IPS-NIHi7 (cell line): Measurements from ENCODE around the gene UPB1.
"Not testable (repeated sequence)": the region's sequence is repeated elsewhere in the genome, so short reads cannot be mapped to it uniquely, and the experiment has no call there.

Source experiments
- DNase-seq: peaks from one replicate; pipeline ENCODE4 v3.0.0; 2012; ENCODE audit warnings: mixed read lengths; ENCODE audit errors: extremely low spot score

The UPB1 gene

GRCh38 chr22:24481641-24482040 is 13.5 kb upstream of the UPB1 start:
- no peak for DNase-seq

GRCh38 chr22:24482575-24482974 is 12.6 kb upstream of the UPB1 start:
- DNase-seq, result no peak

GRCh38 chr22:24482998-24483397 is 12.1 kb upstream of the UPB1 start:
- DNase-seq, result no peak

- DNase-seq, result no peak
Observed at GRCh38 chr22:24483976-24484545, 11.1 kb upstream of the UPB1 start.

- no peak for DNase-seq
Observed at GRCh38 chr22:24485170-24485569, 10.0 kb upstream of the UPB1 start.

- DNase-seq, result no peak
Observed at GRCh38 chr22:24485608-24486007, 9.5 kb upstream of the UPB1 start.

- DNase-seq, result no peak
Observed at GRCh38 chr22:24486501-24486921, 8.6 kb upstream of the UPB1 start.

- DNase-seq, result no peak
Observed at GRCh38 chr22:24489011-24489410, 6.1 kb upstream of the UPB1 start.

GRCh38 chr22:24489434-24489833 is 5.7 kb upstream of the UPB1 start:
- DNase-seq, result not testable (repeated sequence)

GRCh38 chr22:24492391-24492790 is 2.7 kb upstream of the UPB1 start:
- no peak for DNase-seq

GRCh38 chr22:24494167-24494527 is 985 bp upstream of the UPB1 start:
- no peak for DNase-seq

GRCh38 chr22:24495365-24495675 is 188 bp downstream of the UPB1 start:
- no peak for DNase-seq

- no peak for DNase-seq
Observed at GRCh38 chr22:24496234-24496633, 1.1 kb downstream of the UPB1 start.

- no peak for DNase-seq
Observed at GRCh38 chr22:24496661-24497060, 1.5 kb downstream of the UPB1 start.

GRCh38 chr22:24497841-24498258 is 2.7 kb downstream of the UPB1 start:
- DNase-seq, result no peak

GRCh38 chr22:24498824-24499223 is 3.7 kb downstream of the UPB1 start:
- DNase-seq, result no peak

- DNase-seq, result no peak
Observed at GRCh38 chr22:24499706-24500276, 4.7 kb downstream of the UPB1 start.

GRCh38 chr22:24500277-24500820 is 5.2 kb downstream of the UPB1 start:
- no peak for DNase-seq

- no peak for DNase-seq
Observed at GRCh38 chr22:24501301-24502005, 6.3 kb downstream of the UPB1 start.

- no peak for DNase-seq
Observed at GRCh38 chr22:24502034-24502433, 6.9 kb downstream of the UPB1 start.

- no peak for DNase-seq
Observed at GRCh38 chr22:24502541-24502940, 7.4 kb downstream of the UPB1 start.

GRCh38 chr22:24503137-24503842 is 8.2 kb downstream of the UPB1 start:
- DNase-seq, result peak; percentile 82
